Measurements from ENCODE around the gene TMEM232.
"Not testable (repeated sequence)": the region's sequence is repeated elsewhere in the genome, so short reads cannot be mapped to it uniquely, and the experiment has no call there.

TMEM232 gene

GRCh38 chr5:110687485-110687884 lies 39.0 kb downstream of the TMEM232 start:
- no peak for ATAC-seq (replicated peaks)
- Mint-ChIP-seq H3K27me3 (no peaks in the 10 kb centered on the region), H3K27ac (no peak overlapping the region), H3K36me3 (ENCODE audit: insufficient read depth) (no peaks in the 10 kb centered on the region), H3K4me1 (ENCODE audit: low read depth in 2 of 2) (peaks cover 0 to 3% of the 10 kb centered on the region in 2 donors), H3K9me3 (no peaks in the 10 kb centered on the region), H3K4me3 (no peak overlapping the region)
- DNase-seq: no peak

DNA sequence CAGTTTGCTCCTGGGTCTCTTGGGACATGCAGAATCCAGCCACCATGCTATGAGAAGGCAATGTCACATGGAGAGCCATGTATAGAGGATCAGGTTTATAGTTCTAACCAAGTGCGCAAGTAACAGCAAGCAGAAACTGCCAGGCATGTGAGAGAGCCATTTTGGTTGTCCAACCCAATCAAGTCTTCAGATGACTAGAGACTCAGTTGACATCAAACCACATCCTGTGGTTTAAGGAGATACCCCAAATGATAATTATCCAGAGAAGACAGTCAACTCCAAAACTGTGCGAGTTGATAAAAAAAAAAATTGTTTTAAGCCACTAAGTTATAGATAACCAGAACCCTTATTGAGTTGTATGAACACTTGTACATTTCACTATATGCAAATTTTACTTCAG lies 40.2 kb downstream of the TMEM232 start:
- Mint-ChIP-seq H3K27me3 (peaks cover 0 to under 1% of the 10 kb centered on the region in 2 donors), H3K36me3 (ENCODE audit: insufficient read depth) (no peaks in the 10 kb centered on the region), H3K9me3 (no peaks in the 10 kb centered on the region), H3K27ac (no peak overlapping the region), H3K4me1 (ENCODE audit: low read depth in 2 of 2) (peaks cover 0 to 3% of the 10 kb centered on the region in 2 donors), H3K4me3 (no peak overlapping the region)
- no peak for ATAC-seq (replicated peaks)
- DNase-seq: no peak

DNA sequence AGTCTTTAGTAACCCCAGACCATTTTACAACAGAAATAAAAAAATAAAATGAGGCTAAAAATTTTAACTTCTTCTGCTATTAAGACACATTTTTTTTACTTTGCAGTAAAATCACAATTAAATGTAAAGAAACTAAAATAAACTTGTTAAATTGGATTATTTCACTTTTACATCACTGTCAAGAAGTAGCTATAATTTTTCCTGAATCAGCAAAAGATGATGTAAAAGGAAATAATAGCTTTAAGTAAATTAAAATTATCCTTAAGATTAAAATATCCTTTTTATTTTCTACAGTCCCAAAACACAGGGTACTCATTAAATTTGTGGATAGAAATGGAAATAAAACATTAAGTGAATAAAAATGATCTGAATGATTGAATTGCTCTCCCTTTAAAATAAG lies 44.5 kb downstream of the TMEM232 start:
- H3K27me3 Mint-ChIP-seq: peaks cover 6 to 10% of the 10 kb centered on the region in 2 donors
- ATAC-seq (replicated peaks) (no peak), DNase-seq (no peak)
- H3K9me3 Mint-ChIP-seq: no peaks in the 10 kb centered on the region
- no peak overlapping the region for H3K4me3 Mint-ChIP-seq
- H3K4me1 Mint-ChIP-seq (ENCODE audit: low read depth in 2 of 2): peaks cover 0 to 3% of the 10 kb centered on the region in 2 donors
- H3K36me3 Mint-ChIP-seq (ENCODE audit: insufficient read depth): no peaks in the 10 kb centered on the region
- H3K27ac Mint-ChIP-seq: no peak overlapping the region

GRCh38 chr5:110681109-110681508 lies 45.4 kb downstream of the TMEM232 start:
- Mint-ChIP-seq H3K4me3 (no peak overlapping the region), H3K27ac (no peak overlapping the region), H3K4me1 (ENCODE audit: low read depth in 2 of 2) (peaks cover 0 to under 1% of the 10 kb centered on the region in 2 donors), H3K9me3 (no peaks in the 10 kb centered on the region), H3K36me3 (ENCODE audit: insufficient read depth) (no peaks in the 10 kb centered on the region), H3K27me3 (peaks cover 6 to 10% of the 10 kb centered on the region in 2 donors)
- DNase-seq: no peak
- ATAC-seq (replicated peaks): no peak

DNA sequence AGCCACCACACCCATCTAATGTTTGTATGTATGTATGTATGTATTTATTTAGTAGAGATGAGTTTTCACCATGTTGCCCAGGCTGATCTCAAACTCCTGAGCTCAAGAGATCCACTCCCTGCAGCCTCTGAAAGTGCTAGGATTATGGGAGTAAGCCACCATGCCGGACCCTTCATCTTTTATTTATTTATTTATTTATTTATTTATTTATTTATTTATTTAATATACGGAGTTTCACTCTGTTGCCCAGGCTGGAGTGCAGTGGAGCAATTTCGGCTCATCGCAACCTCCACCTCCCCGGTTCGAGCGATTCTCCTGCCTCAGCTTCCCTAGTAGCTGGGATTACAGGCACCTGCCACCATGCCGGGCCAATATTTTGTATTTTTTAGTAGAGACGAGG lies 49.9 kb downstream of the TMEM232 start:
- not testable (repeated sequence) for H3K27me3 Mint-ChIP-seq; DNase-seq; H3K4me3 Mint-ChIP-seq; H3K27ac Mint-ChIP-seq; ATAC-seq (replicated peaks); H3K36me3 Mint-ChIP-seq (ENCODE audit: insufficient read depth); H3K4me1 Mint-ChIP-seq (ENCODE audit: low read depth in 2 of 2); H3K9me3 Mint-ChIP-seq

GRCh38 chr5:110665184-110665726 lies 61.2 kb downstream of the TMEM232 start:
- DNase-seq: no peak
- Mint-ChIP-seq H3K36me3 (ENCODE audit: insufficient read depth) (no peaks in the 10 kb centered on the region), H3K27ac (no peak overlapping the region), H3K4me3 (no peak overlapping the region), H3K9me3 (no peaks in the 10 kb centered on the region), H3K4me1 (ENCODE audit: low read depth in 2 of 2) (no peaks in the 10 kb centered on the region), H3K27me3 (no peaks in the 10 kb centered on the region)
- no peak for ATAC-seq (replicated peaks)

DNA sequence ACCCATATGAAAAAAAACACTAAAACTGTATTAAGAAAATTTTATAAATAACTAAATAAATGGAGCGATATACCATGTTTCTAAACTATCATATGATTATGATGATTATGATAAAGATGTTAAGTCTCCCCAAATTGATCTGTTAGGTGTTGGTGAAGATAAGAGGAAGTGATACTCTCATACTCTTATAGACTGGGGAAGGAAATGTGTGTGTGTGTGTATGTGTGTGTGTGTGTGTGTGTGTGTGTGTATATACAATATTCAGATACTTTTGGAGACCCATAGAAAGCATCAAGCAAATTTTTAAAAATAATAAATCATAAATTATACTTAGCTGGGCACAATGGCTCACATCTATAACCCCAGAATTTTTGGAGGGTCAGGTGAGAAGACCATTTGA lies 62.9 kb downstream of the TMEM232 start:
- Mint-ChIP-seq H3K9me3 (no peaks in the 10 kb centered on the region), H3K36me3 (ENCODE audit: insufficient read depth) (no peaks in the 10 kb centered on the region), H3K27me3 (no peaks in the 10 kb centered on the region), H3K27ac (no peak overlapping the region), H3K4me1 (ENCODE audit: low read depth in 2 of 2) (no peaks in the 10 kb centered on the region), H3K4me3 (no peak overlapping the region)
- ATAC-seq (replicated peaks) (no peak), DNase-seq (no peak)

- ATAC-seq (replicated peaks): no peak
- Mint-ChIP-seq H3K4me3 (no peak overlapping the region), H3K36me3 (ENCODE audit: insufficient read depth) (no peaks in the 10 kb centered on the region), H3K27me3 (no peaks in the 10 kb centered on the region), H3K4me1 (ENCODE audit: low read depth in 2 of 2) (no peaks in the 10 kb centered on the region), H3K9me3 (no peaks in the 10 kb centered on the region), H3K27ac (no peak overlapping the region)
- DNase-seq: no peak
Observed at GRCh38 chr5:110658006-110658405, 68.5 kb downstream of the TMEM232 start.

- DNase-seq (no peak), ATAC-seq (replicated peaks) (no peak)
- H3K4me1 Mint-ChIP-seq (ENCODE audit: low read depth in 2 of 2): no peaks in the 10 kb centered on the region
- H3K4me3 Mint-ChIP-seq: no peak overlapping the region
- H3K27me3 Mint-ChIP-seq: peaks cover 0 to 6% of the 10 kb centered on the region in 2 donors
- H3K36me3 Mint-ChIP-seq (ENCODE audit: insufficient read depth): no peaks in the 10 kb centered on the region
- H3K27ac Mint-ChIP-seq: no peak overlapping the region
- peaks cover 0 to 1% of the 10 kb centered on the region in 2 donors for H3K9me3 Mint-ChIP-seq
Observed at GRCh38 chr5:110653231-110653970, 73.1 kb downstream of the TMEM232 start.

DNA sequence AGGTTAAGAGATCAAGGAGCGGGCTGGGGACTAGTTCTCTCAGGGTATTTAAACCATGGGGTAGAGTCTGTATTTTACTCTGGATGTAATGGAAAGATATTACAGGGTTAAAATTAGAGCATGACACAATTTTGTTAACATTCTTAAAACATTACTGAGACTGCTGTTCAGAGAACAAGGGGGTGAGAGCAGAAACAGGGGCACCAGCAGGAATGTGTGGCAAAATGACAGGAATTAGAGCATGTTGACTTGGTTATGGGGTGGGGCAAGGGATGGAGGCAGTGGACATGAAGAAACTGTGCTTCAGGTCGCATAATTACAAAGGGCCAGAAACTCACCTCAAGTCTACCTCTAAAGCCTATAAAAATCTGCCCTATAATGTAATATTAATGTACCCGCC lies 75.0 kb downstream of the TMEM232 start:
- Mint-ChIP-seq H3K36me3 (ENCODE audit: insufficient read depth) (no peaks in the 10 kb centered on the region), H3K27me3 (peaks cover 0 to 6% of the 10 kb centered on the region in 2 donors), H3K27ac (no peak overlapping the region), H3K4me1 (ENCODE audit: low read depth in 2 of 2) (no peaks in the 10 kb centered on the region), H3K4me3 (no peak overlapping the region), H3K9me3 (peaks cover 0 to 1% of the 10 kb centered on the region in 2 donors)
- no peak for ATAC-seq (replicated peaks)
- no peak for DNase-seq

DNA sequence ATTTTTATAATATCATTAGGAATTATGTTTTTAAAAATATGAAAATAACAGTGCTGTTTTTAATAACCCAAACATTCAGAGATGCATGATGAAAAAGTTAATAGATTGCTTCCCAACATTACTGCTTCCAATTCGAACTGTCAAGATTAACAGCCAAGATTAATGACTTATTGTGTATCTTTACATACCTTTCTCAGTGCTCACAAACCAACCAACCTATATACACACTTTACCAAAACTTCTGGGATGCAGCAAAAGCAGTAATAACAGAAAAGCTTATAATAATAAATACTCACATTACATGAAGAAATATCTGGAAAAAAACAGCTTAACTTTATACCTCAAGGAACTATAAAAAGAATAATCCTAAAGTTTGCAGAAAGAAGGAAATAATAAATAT lies 82.1 kb downstream of the TMEM232 start:
- Mint-ChIP-seq H3K4me1 (ENCODE audit: low read depth in 2 of 2) (no peaks in the 10 kb centered on the region), H3K27me3 (no peaks in the 10 kb centered on the region), H3K36me3 (ENCODE audit: insufficient read depth) (no peaks in the 10 kb centered on the region), H3K9me3 (no peaks in the 10 kb centered on the region), H3K27ac (no peak overlapping the region), H3K4me3 (no peak overlapping the region)
- DNase-seq: no peak
- no peak for ATAC-seq (replicated peaks)

DNA sequence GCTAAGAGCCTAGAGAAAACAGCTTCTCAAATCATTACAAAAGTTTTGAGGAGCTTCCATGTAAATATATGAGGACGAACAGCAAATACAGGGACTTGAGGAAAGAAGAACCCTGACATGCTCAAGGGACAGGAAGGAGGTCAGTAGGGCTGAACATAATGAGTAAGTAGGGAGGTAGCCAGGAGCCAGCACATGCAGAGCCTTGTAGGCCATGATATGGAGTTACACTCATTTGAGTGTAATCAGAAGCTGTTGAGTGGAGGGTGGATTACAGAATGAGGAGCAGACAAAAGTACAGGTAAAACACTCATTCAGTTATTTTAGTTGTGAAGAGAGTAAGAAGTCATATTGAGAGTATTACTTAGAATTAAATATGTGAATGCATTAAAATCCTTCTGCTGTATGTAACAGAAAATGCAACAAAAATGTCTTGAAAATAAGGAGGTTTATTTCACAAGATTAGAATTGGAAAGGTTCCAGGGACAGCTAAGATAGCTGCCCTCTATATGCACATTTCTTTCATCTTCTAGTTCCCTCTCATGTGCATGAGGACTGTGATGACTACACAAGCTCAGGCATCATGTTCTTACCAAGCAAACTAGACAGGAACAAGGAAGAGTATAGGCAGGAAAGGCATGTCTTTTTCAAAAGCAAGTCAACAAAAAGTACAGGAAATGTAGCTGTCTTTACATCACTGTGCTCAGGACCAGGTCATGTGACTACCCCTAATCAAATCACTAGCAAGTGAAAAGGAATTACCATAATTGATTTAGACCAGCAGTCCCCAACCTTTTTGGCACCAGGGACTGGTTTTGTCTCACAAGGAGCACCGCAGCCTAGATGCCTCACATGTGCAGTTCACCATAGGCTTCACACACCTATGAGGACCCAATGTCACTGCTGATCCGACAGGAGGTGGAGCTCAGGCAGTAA lies 87.2 kb downstream of the TMEM232 start:
- no peaks in the 10 kb centered on the region for H3K36me3 Mint-ChIP-seq (ENCODE audit: insufficient read depth)
- no peaks in the 10 kb centered on the region for H3K9me3 Mint-ChIP-seq
- H3K4me1 Mint-ChIP-seq (ENCODE audit: low read depth in 2 of 2): no peaks in the 10 kb centered on the region
- H3K27ac Mint-ChIP-seq: no peak overlapping the region
- no peak overlapping the region for H3K4me3 Mint-ChIP-seq
- no peaks in the 10 kb centered on the region for H3K27me3 Mint-ChIP-seq
- ATAC-seq (replicated peaks): no peak
- DNase-seq: no peak

- Mint-ChIP-seq H3K4me3 (no peak overlapping the region), H3K9me3 (no peaks in the 10 kb centered on the region), H3K36me3 (ENCODE audit: insufficient read depth) (no peaks in the 10 kb centered on the region), H3K27me3 (peaks cover 0 to 4% of the 10 kb centered on the region in 2 donors), H3K4me1 (ENCODE audit: low read depth in 2 of 2) (no peaks in the 10 kb centered on the region), H3K27ac (no peak overlapping the region)
- DNase-seq: no peak
- no peak for ATAC-seq (replicated peaks)
Observed at GRCh38 chr5:110634475-110634874, 92.0 kb downstream of the TMEM232 start.
